HepG2 (cell line): ENCODE results near the gene OR5H1. TPM values are rescaled to one million over a fixed set of nuclear protein-coding genes. Genes with fewer than 3 reads are reported as not detected.

Source experiments
- ATAC-seq: fragments of 200-7000 bp; cut with Tn5 transposase; 3 replicates; pipeline ENCODE4 v1.9.1; 2020; ENCODE audit warnings: mild to moderate bottlenecking, moderate library complexity
- BruUV-seq: library from RNA; stranded (reverse); fragments of 400-500 nt; replicated peaks from 2 replicates; lab custom pipeline; 2021; lab: Mats Ljungman, UMichigan
- CTCF ChIA-PET: fragments of 300-600 bp; formaldehyde crosslinking; extraction: SDS; loops from one replicate; lab custom pipeline; 2021; ENCODE audit warnings: low total read pairs, inconsistent platforms, low intra/inter-chr PET ratio; lab: Yijun Ruan, JAX
- POLR2A ChIA-PET: fragments of 350-600 bp; sonication (Branson Sonifier 250); formaldehyde crosslinking; loops from one replicate; lab custom pipeline; 2020; ENCODE audit warnings: antibody characterized with exemption, inconsistent platforms; lab: Yijun Ruan, JAX
- DNase-seq: peaks from one replicate; pipeline ENCODE4 v3.0.0-alpha.2; 2015; ENCODE audit warnings: low spot score
- FAIRE-seq: peaks from 3 replicates; lab custom pipeline; 2011; peaks lifted over from hg19 to GRCh38; lab: Jason Lieb, UNC
- H2AFZ ChIP-seq: one replicate; pipeline ENCODE4 v1.6.1; 2011; ENCODE audit warnings: low read length, inconsistent platforms
- H3K27ac ChIP-seq: fragments of 300-600 bp; 3 replicates; pipeline ENCODE4 v1.8.0; 2011; ENCODE audit warnings: mixed run types, mild to moderate bottlenecking, mixed read lengths, low read length, inconsistent platforms; ENCODE audit not compliant: insufficient read depth; ENCODE audit errors: extremely low read length
- H3K27me3 ChIP-seq, 2 experiments: fragments of 200-600 bp in 1 of 2; 2 replicates in 1 of 2; 3 replicates in 1 of 2; pipeline versions ENCODE4 v1.6.0 to v1.8.0; 2011; ENCODE audit warnings: low read length in 2 of 2, mild to moderate bottlenecking in 2 of 2, moderate library complexity in 2 of 2, inconsistent platforms in 1 of 2; ENCODE audit not compliant: insufficient read depth in 2 of 2, control insufficient read depth in 1 of 2
- H3K36me3 ChIP-seq, 2 experiments: fragments of 200-600 bp in 1 of 2; replicated peaks in 1 of 2; 2 replicates in 1 of 2; 3 replicates in 1 of 2; pipeline versions ENCODE4 v1.5.1 to v1.8.0; 2011; ENCODE audit warnings: low read length in 2 of 2, inconsistent platforms in 1 of 2; ENCODE audit not compliant: insufficient read depth in 2 of 2, control insufficient read depth in 1 of 2
- H3K4me1 ChIP-seq: 2 replicates; pipeline ENCODE4 v1.5.1; 2012; ENCODE audit warnings: low read length, inconsistent platforms; ENCODE audit not compliant: insufficient read depth
- H3K4me2 ChIP-seq: 2 replicates; pipeline ENCODE4 v1.6.0; 2011; ENCODE audit warnings: low read depth, low read length, inconsistent platforms
- H3K4me3 ChIP-seq, 3 experiments: fragments of 200-600 bp in 1 of 3; sonication (generic), shearing (Covaris generic) in 1 of 3; replicated peaks in 1 of 3; 2 replicates each; pipeline ENCODE4 v1.5.1; 2011 to 2016; ENCODE audit warnings: low read length in 3 of 3, inconsistent platforms in 2 of 3, low read depth in 2 of 3, mild to moderate bottlenecking in 2 of 3, control low read depth in 1 of 3, mixed read lengths in 1 of 3; ENCODE audit not compliant: insufficient read depth in 1 of 3
- H3K79me2 ChIP-seq: one replicate; pipeline ENCODE4 v1.6.1; 2011; ENCODE audit warnings: low read length, inconsistent platforms; ENCODE audit not compliant: insufficient read depth
- H3K9ac ChIP-seq: 2 replicates; pipeline ENCODE4 v1.6.0; 2011; ENCODE audit warnings: mild to moderate bottlenecking, low read depth, low read length, inconsistent platforms; ENCODE audit not compliant: insufficient read depth
- H3K9me3 ChIP-seq: 2 replicates; pipeline ENCODE4 v1.5.1; 2012; ENCODE audit warnings: mild to moderate bottlenecking, low read length
- H4K20me1 ChIP-seq: 2 replicates; pipeline ENCODE4 v1.6.0; 2011; ENCODE audit warnings: inconsistent platforms, mild to moderate bottlenecking, low read length, moderate library complexity; ENCODE audit not compliant: insufficient read depth
- CC2D1A ChIP-seq: sonication (generic); formaldehyde crosslinking; IDR thresholded peaks from 2 replicates; pipeline ENCODE4 v1.8.1; 2023; ENCODE audit warnings: mild to moderate bottlenecking, missing genetic modification reagents
- LRRFIP1 ChIP-seq: sonication (generic); formaldehyde crosslinking; conservative IDR thresholded peaks from 2 replicates; pipeline ENCODE4 v1.4.0; 2020; ENCODE audit warnings: missing genetic modification reagents
- NFYC ChIP-seq: IDR thresholded peaks from 2 replicates; pipeline ENCODE4 v1.6.1; 2016; ENCODE audit warnings: missing genetic modification reagents, missing compliant biosample characterization
- PRMT3 ChIP-seq: sonication (generic); formaldehyde crosslinking; IDR thresholded peaks from 2 replicates; pipeline ENCODE4 v1.8.1; 2022; ENCODE audit warnings: low read depth, mild to moderate bottlenecking, moderate library complexity, missing genetic modification reagents, borderline replicate concordance
- RBAK ChIP-seq: sonication (generic); formaldehyde crosslinking; IDR thresholded peaks from 2 replicates; pipeline ENCODE4 v1.5.1; 2020; ENCODE audit warnings: mild to moderate bottlenecking, missing genetic modification reagents
- TBX3 ChIP-seq: fragments of 450-650 bp; IDR thresholded peaks from 2 replicates; pipeline ENCODE4 v1.6.1; 2017; ENCODE audit warnings: antibody characterized with exemption, mild to moderate bottlenecking, inconsistent platforms, borderline replicate concordance
- ZBTB10 ChIP-seq: sonication (generic); formaldehyde crosslinking; IDR thresholded peaks from 2 replicates; pipeline ENCODE4 v1.4.0; 2020; ENCODE audit warnings: missing genetic modification reagents, borderline replicate concordance
- ZNF780A ChIP-seq: sonication (generic); formaldehyde crosslinking; IDR thresholded peaks from 2 replicates; pipeline ENCODE4 v1.8.0; 2022; ENCODE audit warnings: mild to moderate bottlenecking, missing genetic modification reagents, moderate library complexity
- WGBS: methylation state at CpG from one replicate; pipeline ENCODE4 v1.1.6; 2017; ENCODE audit warnings: low lambda C conversion rate; 5-methylcytosine and 5-hydroxymethylcytosine counted together
- in situ Hi-C: cut with HindIII; loops from 2 replicates; pipeline ENCODE4 v1.10.0; 2017; ENCODE audit warnings: low pct_unique_long_range_greater_than_20kb; ENCODE audit not compliant: extremely low pct_ligation_motif_present
- intact Hi-C: fragments of 100-400 bp; cut with micrococcal nuclease; formaldehyde crosslinking; loops from one replicate; pipeline ENCODE4 v1.10.0; 2022; ENCODE audit not compliant: unreplicated experiment
- polyA plus RNA-seq, 8 experiments: library from polyadenylated mRNA; depleted of rRNA in 3 of 8; stranded (reverse) in 7 of 8; unstranded in 1 of 8; fragments of >200 nt; fragmentation: Illumina TruSeq in 4 of 8; extraction: Trizol in 4 of 8; gene quantifications; 2 replicates each; pipeline versions ENCODE4 v1.2.1 to v1.2.3, GENCODE V29; 2011 to 2016; ENCODE audit warnings: low read depth in 4 of 8, missing spikeins in 1 of 8, mixed read lengths in 1 of 8; ENCODE audit not compliant: insufficient read depth in 1 of 8
- total RNA-seq, 5 experiments: library from RNA; depleted of rRNA; stranded (reverse); fragments of >200 nt; fragmentation: Illumina TruSeq; extraction: Trizol; gene quantifications; 2 replicates each; pipeline ENCODE4 v1.2.3, GENCODE V29; 2016; ENCODE audit warnings: low read depth in 1 of 5

Gene OR5H1
- total and polyA plus RNA-seq, 2 of the 13 experiments (the other 11 are each of a cell fraction or from before 2014, with no cell fraction given) = not detected

GRCh38 chr3:98086873-98087272, 43.6 kb upstream of the OR5H1 start, which contains the start of gene OR5AC2:
Gene OR5AC2, plus strand, starts transcription at chr3:98087173. Its CDS starts 0 bp downstream, at chr3:98087173.
- DNase-seq (no peak), FAIRE-seq (no peak), ATAC-seq (no peak)
- H3K4me3 ChIP-seq = no peak within 1 kb of the TSS
- no peak within 1 kb of the TSS for H2AFZ ChIP-seq
- H3K4me1 ChIP-seq = no peaks in the 10 kb centered on the region
- ChIA-PET CTCF (no interaction called here), POLR2A (no interaction called here)
- 28% methylated on average over 4 of the region's 4 CpGs for WGBS
- intact Hi-C loops (no loop called here), in situ Hi-C loops (no loop called here)
- H3K79me2 ChIP-seq = no peaks in the 10 kb centered on the region
- no peaks in the 10 kb centered on the region for H3K9me3 ChIP-seq
- H4K20me1 ChIP-seq = no peaks in the 10 kb centered on the region
- BruUV-seq = no TSS peak
- H3K27me3 ChIP-seq = no peaks in the 10 kb centered on the region
- H3K4me2 ChIP-seq = no peak within 1 kb of the TSS
- H3K9ac ChIP-seq = no peak within 1 kb of the TSS
- H3K27ac ChIP-seq = no peak within 1 kb of the TSS
- TF ChIP-seq ZNF780A (CRISPR knock-in tag) (no peak), RBAK (CRISPR knock-in tag) (no peak), NFYC (CRISPR knock-in tag) (no peak), LRRFIP1 (CRISPR knock-in tag) (no peak), ZBTB10 (CRISPR knock-in tag) (no peak), TBX3 (no peak), PRMT3 (CRISPR knock-in tag) (no peak), CC2D1A (CRISPR knock-in tag) (no peak)
- no peaks in the 10 kb centered on the region for H3K36me3 ChIP-seq
